Uterus (tissue), 2 donors: ENCODE results near the gene PCDH8.

Source experiments
- POLR2A ChIP-seq, 2 donors: fragments of 450-650 bp; IDR thresholded peaks; one replicate each; pipeline ENCODE4 v1.6.1; 2016; ENCODE audit warnings: antibody characterized with exemption in 2 of 2, mild to moderate bottlenecking in 1 of 2, moderate library complexity in 1 of 2
- TF ChIP-seq, protein P1 (sequence below), 4 experiments: fragments of 200-600 bp in 2 of 4; fragments of 450-650 bp in 2 of 4; sonication (generic) in 2 of 4; IDR thresholded peaks; one replicate each; pipeline ENCODE4 v1.5.1; 2016 to 2019; ENCODE audit warnings: antibody characterized with exemption in 4 of 4, mild to moderate bottlenecking in 2 of 4, moderate library complexity in 1 of 4

DNA sequence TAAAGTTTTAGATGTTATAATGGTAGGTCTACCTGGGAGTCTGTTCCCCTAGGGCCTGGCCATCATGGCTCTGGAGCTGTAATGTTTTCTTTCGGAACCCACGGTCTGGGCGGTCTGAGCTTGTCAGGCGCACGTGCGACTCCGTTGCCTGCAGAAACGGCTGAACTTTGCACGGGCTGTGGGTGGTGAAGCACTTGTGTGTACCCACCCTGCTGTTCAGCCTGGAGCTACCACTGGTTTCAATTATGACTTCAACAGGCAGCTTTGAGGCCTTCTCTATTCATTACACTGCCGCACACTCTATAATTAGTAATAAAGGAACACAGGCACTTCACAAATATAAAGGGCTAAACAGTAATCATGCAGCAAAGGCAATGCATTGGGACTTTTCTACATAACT is 6.0 kb downstream of the PCDH8 start:
- TF ChIP-seq, protein P1, sequence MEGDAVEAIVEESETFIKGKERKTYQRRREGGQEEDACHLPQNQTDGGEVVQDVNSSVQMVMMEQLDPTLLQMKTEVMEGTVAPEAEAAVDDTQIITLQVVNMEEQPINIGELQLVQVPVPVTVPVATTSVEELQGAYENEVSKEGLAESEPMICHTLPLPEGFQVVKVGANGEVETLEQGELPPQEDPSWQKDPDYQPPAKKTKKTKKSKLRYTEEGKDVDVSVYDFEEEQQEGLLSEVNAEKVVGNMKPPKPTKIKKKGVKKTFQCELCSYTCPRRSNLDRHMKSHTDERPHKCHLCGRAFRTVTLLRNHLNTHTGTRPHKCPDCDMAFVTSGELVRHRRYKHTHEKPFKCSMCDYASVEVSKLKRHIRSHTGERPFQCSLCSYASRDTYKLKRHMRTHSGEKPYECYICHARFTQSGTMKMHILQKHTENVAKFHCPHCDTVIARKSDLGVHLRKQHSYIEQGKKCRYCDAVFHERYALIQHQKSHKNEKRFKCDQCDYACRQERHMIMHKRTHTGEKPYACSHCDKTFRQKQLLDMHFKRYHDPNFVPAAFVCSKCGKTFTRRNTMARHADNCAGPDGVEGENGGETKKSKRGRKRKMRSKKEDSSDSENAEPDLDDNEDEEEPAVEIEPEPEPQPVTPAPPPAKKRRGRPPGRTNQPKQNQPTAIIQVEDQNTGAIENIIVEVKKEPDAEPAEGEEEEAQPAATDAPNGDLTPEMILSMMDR (IDR thresholded peaks at IDR 0.05) = no peak
- no peak for TF ChIP-seq POLR2A (IDR thresholded peaks at IDR 0.05)
